HepG2 (cell line): ENCODE measurements around the gene DLX4.

Experiments used
- ATF3 ChIP-seq: sonication (generic); formaldehyde crosslinking; IDR thresholded peaks from 2 replicates; pipeline ENCODE4 v1.4.0; 2020; ENCODE audit warnings: missing genetic modification reagents
- EHMT2 ChIP-seq: fragments of 200-600 bp; sonication (generic); IDR thresholded peaks from 2 replicates; pipeline ENCODE4 v1.7.0; 2017; ENCODE audit warnings: antibody characterized with exemption, low read depth, low read length, borderline replicate concordance
- GATA4 ChIP-seq: sonication (generic); IDR thresholded peaks from 2 replicates; pipeline ENCODE4 v1.6.1; 2016; ENCODE audit warnings: antibody characterized with exemption, low read depth, borderline replicate concordance
- MXI1 ChIP-seq: IDR thresholded peaks from 3 replicates; pipeline ENCODE4 v1.6.1; 2012; ENCODE audit warnings: low read depth, low read length, inconsistent platforms, borderline replicate concordance
- NR2C2 ChIP-seq: sonication (generic); formaldehyde crosslinking; IDR thresholded peaks from 2 replicates; pipeline ENCODE4 v1.4.0; 2020; ENCODE audit warnings: missing genetic modification reagents, mild to moderate bottlenecking, moderate library complexity, borderline replicate concordance
- POLR2AphosphoS5 ChIP-seq: IDR thresholded peaks from 2 replicates; pipeline ENCODE4 v1.6.1; 2012; ENCODE audit warnings: low read depth, low read length
- ZFP1 ChIP-seq: IDR thresholded peaks from 2 replicates; pipeline ENCODE4 v1.6.1; 2016
- ZFP62 ChIP-seq: sonication (generic); formaldehyde crosslinking; IDR thresholded peaks from 2 replicates; pipeline ENCODE4 v1.4.0; 2020; ENCODE audit warnings: missing genetic modification reagents
- ZZZ3 ChIP-seq: sonication (generic); formaldehyde crosslinking; IDR thresholded peaks from 2 replicates; pipeline ENCODE4 v1.4.0; 2020; ENCODE audit warnings: missing genetic modification reagents, mild to moderate bottlenecking, borderline replicate concordance
- TF ChIP-seq, protein P1 (sequence below), 2 experiments: IDR thresholded peaks; 2 replicates each; pipeline ENCODE4 v1.6.1; 2011 to 2012; ENCODE audit warnings: low read length in 2 of 2, borderline replicate concordance in 1 of 2, low read depth in 1 of 2, mild to moderate bottlenecking in 1 of 2, moderate library complexity in 1 of 2
- TF ChIP-seq, protein P2 (sequence below): sonication (generic); formaldehyde crosslinking; IDR thresholded peaks from 2 replicates; pipeline ENCODE4 v1.5.1; 2020; ENCODE audit warnings: mild to moderate bottlenecking, missing genetic modification reagents, moderate library complexity

DNA sequence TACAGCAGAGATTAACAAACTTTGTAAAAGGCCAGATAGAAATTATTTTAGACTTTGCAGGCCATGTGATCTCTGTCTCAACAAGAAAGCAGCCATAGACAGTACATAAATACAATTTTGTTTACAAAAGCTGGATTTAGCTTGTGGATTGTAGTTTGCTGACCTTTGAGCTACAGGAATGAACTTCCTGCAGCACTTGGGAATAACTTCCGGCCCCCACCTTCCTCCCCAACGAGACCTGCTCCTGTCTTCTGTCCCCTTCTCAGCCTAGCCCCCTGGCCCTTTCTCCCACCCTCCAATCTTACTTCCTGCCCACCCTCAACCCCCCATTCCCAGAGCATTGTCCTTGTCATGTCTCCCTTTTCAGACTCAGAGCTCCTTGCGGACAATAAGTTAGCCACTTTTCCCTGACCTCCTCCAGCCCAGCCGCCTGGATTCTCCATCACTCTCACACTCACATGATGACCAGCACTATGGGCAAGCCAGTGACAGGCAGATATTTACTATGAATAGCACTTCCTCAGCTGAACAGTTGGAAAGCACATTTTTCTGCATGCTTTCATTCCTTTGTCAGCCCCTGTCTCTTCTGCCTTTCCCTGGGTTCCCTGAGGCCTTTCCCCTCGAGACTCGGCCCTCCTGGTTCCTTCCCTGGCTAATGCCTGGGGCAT lies 53.6 kb downstream of the DLX4 start:
- TF ChIP-seq NR2C2, result peak; percentile 70
- no peak for TF ChIP-seq ZFP1 (CRISPR knock-in tag)
- no peak for TF ChIP-seq MXI1
- TF ChIP-seq ZZZ3 (CRISPR knock-in tag), result no peak
- TF ChIP-seq EHMT2, result no peak
- TF ChIP-seq, protein P1, sequence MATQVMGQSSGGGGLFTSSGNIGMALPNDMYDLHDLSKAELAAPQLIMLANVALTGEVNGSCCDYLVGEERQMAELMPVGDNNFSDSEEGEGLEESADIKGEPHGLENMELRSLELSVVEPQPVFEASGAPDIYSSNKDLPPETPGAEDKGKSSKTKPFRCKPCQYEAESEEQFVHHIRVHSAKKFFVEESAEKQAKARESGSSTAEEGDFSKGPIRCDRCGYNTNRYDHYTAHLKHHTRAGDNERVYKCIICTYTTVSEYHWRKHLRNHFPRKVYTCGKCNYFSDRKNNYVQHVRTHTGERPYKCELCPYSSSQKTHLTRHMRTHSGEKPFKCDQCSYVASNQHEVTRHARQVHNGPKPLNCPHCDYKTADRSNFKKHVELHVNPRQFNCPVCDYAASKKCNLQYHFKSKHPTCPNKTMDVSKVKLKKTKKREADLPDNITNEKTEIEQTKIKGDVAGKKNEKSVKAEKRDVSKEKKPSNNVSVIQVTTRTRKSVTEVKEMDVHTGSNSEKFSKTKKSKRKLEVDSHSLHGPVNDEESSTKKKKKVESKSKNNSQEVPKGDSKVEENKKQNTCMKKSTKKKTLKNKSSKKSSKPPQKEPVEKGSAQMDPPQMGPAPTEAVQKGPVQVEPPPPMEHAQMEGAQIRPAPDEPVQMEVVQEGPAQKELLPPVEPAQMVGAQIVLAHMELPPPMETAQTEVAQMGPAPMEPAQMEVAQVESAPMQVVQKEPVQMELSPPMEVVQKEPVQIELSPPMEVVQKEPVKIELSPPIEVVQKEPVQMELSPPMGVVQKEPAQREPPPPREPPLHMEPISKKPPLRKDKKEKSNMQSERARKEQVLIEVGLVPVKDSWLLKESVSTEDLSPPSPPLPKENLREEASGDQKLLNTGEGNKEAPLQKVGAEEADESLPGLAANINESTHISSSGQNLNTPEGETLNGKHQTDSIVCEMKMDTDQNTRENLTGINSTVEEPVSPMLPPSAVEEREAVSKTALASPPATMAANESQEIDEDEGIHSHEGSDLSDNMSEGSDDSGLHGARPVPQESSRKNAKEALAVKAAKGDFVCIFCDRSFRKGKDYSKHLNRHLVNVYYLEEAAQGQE (IDR thresholded peaks at IDR 0.05; ENCODE audit: borderline replicate concordance in 1 of 2, low read depth in 1 of 2, low read length in 2 of 2), result no peak
- TF ChIP-seq GATA4, result no peak
- TF ChIP-seq ATF3, result no peak
- TF ChIP-seq, protein P2, sequence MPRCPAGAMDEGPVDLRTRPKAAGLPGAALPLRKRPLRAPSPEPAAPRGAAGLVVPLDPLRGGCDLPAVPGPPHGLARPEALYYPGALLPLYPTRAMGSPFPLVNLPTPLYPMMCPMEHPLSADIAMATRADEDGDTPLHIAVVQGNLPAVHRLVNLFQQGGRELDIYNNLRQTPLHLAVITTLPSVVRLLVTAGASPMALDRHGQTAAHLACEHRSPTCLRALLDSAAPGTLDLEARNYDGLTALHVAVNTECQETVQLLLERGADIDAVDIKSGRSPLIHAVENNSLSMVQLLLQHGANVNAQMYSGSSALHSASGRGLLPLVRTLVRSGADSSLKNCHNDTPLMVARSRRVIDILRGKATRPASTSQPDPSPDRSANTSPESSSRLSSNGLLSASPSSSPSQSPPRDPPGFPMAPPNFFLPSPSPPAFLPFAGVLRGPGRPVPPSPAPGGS (CRISPR knock-in tag), result no peak
- TF ChIP-seq ZFP62 (CRISPR knock-in tag), result no peak
- TF ChIP-seq POLR2AphosphoS5, result no peak
